HL-60 (cell line): ENCODE results near the gene CHCHD3.

ENCODE experiments used
- DNase-seq, 2 experiments: peaks; one replicate each; pipeline ENCODE4 v3.0.0-alpha.2; 2010 to 2020; ENCODE audit warnings: low read depth in 1 of 2, low spot score in 1 of 2
- H3K27ac ChIP-seq: fragments of 250-450 bp; sonication (Bioruptor Pico); replicated peaks from 2 replicates; pipeline ENCODE4 v1.5.1; 2020; ENCODE audit warnings: mild to moderate bottlenecking, moderate library complexity
- H3K27me3 ChIP-seq: fragments of 250-450 bp; sonication (Bioruptor Pico); 2 replicates; pipeline ENCODE4 v1.5.1; 2021; ENCODE audit warnings: mild to moderate bottlenecking, moderate library complexity; ENCODE audit not compliant: insufficient read depth, poor library complexity, severe bottlenecking
- H3K4me3 ChIP-seq: replicated peaks from 2 replicates; pipeline ENCODE4 v1.5.1; 2011; ENCODE audit warnings: mild to moderate bottlenecking, control low read depth, low read length; ENCODE audit not compliant: insufficient read depth
- GABPA ChIP-seq: IDR thresholded peaks from 2 replicates; pipeline ENCODE4 v1.6.1; 2012; ENCODE audit warnings: low read depth
- POLR2AphosphoS5 ChIP-seq: IDR thresholded peaks from 2 replicates; pipeline ENCODE4 v1.6.1; 2012; ENCODE audit warnings: low read depth
- SPI1 ChIP-seq: IDR thresholded peaks from 2 replicates; pipeline ENCODE4 v1.6.1; 2012; ENCODE audit warnings: low read depth, mild to moderate bottlenecking, borderline replicate concordance
- TF ChIP-seq, protein P1 (sequence below): IDR thresholded peaks from one replicate; pipeline ENCODE4 v1.5.1; 2011; ENCODE audit warnings: low read length, control low read depth, inconsistent platforms; ENCODE audit not compliant: insufficient read depth
- TF ChIP-seq, protein P2 (sequence below): IDR thresholded peaks from 2 replicates; pipeline ENCODE4 v1.6.1; 2012; ENCODE audit warnings: low read depth; ENCODE audit not compliant: insufficient replicate concordance

Gene CHCHD3

DNA sequence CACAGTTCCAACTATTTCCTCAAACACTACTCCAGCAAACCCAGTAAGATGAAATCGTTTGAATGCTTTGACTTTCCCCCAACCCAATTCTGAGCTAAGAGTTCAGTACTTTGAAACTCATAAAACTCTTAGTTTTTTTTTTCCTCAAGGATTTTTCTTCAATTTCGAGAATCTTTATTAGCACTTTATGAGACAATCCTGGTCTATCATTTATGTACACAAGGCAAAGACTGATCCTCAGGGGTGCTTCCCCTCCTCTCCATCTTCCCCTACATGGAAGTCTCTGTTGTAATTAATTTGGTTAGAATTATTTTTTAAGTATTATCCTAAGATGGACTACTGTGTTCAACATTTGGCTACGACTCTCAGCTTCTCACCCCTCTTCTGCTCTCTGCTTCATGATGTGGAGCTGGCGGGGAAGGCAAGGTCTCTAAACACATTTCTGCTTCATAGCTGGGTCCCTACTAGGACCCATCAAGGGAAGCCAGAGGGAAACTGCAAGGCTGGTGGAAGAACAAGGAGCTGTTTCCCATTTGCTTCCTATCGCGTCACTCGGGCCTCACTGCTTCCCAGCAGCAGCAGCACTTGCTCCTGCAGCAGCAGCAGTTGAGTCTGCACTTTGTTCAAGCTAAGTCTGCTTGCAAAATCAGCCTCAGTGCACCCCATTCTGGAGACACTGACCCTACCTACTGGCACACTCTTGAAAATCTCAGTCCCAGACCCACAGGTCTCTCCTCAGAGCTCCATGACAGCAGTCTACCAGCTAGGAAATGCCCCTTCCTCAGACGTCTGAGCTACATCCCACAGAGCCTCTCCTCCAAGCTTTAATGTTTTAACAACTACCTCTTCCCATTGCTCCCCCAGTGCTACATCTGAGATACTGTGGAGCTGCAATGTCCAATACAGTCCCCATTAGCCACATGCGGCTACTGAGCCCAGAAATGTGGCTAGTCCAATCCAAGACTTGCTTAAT is 90.0 kb downstream of the CHCHD3 start:
- no peak overlapping the region for H3K4me3 ChIP-seq
- TF ChIP-seq, protein P1, sequence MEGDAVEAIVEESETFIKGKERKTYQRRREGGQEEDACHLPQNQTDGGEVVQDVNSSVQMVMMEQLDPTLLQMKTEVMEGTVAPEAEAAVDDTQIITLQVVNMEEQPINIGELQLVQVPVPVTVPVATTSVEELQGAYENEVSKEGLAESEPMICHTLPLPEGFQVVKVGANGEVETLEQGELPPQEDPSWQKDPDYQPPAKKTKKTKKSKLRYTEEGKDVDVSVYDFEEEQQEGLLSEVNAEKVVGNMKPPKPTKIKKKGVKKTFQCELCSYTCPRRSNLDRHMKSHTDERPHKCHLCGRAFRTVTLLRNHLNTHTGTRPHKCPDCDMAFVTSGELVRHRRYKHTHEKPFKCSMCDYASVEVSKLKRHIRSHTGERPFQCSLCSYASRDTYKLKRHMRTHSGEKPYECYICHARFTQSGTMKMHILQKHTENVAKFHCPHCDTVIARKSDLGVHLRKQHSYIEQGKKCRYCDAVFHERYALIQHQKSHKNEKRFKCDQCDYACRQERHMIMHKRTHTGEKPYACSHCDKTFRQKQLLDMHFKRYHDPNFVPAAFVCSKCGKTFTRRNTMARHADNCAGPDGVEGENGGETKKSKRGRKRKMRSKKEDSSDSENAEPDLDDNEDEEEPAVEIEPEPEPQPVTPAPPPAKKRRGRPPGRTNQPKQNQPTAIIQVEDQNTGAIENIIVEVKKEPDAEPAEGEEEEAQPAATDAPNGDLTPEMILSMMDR, result no peak
- TF ChIP-seq, protein P2, sequence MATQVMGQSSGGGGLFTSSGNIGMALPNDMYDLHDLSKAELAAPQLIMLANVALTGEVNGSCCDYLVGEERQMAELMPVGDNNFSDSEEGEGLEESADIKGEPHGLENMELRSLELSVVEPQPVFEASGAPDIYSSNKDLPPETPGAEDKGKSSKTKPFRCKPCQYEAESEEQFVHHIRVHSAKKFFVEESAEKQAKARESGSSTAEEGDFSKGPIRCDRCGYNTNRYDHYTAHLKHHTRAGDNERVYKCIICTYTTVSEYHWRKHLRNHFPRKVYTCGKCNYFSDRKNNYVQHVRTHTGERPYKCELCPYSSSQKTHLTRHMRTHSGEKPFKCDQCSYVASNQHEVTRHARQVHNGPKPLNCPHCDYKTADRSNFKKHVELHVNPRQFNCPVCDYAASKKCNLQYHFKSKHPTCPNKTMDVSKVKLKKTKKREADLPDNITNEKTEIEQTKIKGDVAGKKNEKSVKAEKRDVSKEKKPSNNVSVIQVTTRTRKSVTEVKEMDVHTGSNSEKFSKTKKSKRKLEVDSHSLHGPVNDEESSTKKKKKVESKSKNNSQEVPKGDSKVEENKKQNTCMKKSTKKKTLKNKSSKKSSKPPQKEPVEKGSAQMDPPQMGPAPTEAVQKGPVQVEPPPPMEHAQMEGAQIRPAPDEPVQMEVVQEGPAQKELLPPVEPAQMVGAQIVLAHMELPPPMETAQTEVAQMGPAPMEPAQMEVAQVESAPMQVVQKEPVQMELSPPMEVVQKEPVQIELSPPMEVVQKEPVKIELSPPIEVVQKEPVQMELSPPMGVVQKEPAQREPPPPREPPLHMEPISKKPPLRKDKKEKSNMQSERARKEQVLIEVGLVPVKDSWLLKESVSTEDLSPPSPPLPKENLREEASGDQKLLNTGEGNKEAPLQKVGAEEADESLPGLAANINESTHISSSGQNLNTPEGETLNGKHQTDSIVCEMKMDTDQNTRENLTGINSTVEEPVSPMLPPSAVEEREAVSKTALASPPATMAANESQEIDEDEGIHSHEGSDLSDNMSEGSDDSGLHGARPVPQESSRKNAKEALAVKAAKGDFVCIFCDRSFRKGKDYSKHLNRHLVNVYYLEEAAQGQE, result no peak
- no peak for TF ChIP-seq POLR2AphosphoS5
- no peak for TF ChIP-seq SPI1
- TF ChIP-seq GABPA, result no peak
- H3K27me3 ChIP-seq, result no peaks in the 10 kb centered on the region
- H3K27ac ChIP-seq, result no peak overlapping the region
- DNase-seq, result no peak

DNA sequence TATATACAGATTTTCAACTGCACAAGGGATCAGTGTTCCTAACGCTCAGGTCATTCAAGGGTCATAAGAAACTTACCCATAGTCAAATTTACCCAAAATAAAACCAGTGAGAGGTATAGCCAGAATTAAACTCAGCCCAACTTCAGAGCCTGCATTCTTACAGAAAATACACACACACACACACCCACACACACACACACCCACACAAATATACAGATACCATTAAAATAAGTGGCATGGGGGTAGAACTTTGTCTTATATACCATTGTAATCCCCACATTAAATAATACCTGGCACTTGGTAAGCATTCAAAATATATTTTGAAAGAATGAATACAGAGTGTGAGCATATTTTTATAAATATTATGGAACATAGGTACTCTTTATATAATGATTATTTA is 93.8 kb downstream of the CHCHD3 start:
- Histone ChIP-seq H3K27ac (no peak overlapping the region), H3K4me3 (no peak overlapping the region), H3K27me3 (no peaks in the 10 kb centered on the region)
- DNase-seq, result no peak
- TF ChIP-seq, protein P1, result no peak
- TF ChIP-seq GABPA, result no peak
- no peak for TF ChIP-seq POLR2AphosphoS5
- no peak for TF ChIP-seq SPI1
- TF ChIP-seq, protein P2, result no peak

DNA sequence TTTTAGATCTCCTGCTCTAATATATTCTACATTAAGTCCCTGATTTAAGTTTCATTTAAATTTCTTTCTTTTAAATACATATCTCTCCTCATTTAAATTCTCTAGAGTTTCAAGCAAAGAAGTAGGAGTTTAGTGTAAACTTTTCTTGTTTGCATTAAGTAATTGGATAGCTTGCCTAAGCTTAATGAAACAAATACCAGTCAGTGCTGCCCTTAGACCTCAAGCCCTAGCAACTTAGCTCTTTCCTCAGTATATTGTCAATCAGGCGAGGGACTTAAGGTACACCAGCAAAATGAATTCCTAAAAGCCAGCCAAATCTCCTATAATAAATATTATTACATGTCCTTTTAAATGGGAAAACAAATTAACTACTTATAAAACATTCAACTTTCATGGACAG is 101.5 kb downstream of the CHCHD3 start:
- no peaks in the 10 kb centered on the region for H3K27me3 ChIP-seq
- H3K27ac ChIP-seq, result no peak overlapping the region
- H3K4me3 ChIP-seq, result no peak overlapping the region
- no peak for DNase-seq
- TF ChIP-seq GABPA, result no peak
- TF ChIP-seq, protein P2, result no peak
- no peak for TF ChIP-seq POLR2AphosphoS5
- TF ChIP-seq, protein P1, result no peak
- no peak for TF ChIP-seq SPI1
